Measurements from ENCODE around the gene POLR3B. TPM values are rescaled to one million over a fixed set of nuclear protein-coding genes. Genes with fewer than 3 reads are reported as not detected.

The POLR3B gene
- total RNA-seq, 1 experiment from 2014 or later, result 14.8 TPM

- Histone ChIP-seq H3K4me3 (ENCODE audit: low read depth, low read length, poor library complexity, severe bottlenecking) (no peak overlapping the region), H3K9me3 (ENCODE audit: low read depth, low read length, poor library complexity, severe bottlenecking) (no peaks in the 10 kb centered on the region), H3K27me3 (replicated peaks; ENCODE audit: insufficient read depth, low read depth, low read length, poor library complexity) (no peaks in the 10 kb centered on the region), H3K36me3 (ENCODE audit: insufficient read depth, low read length, poor library complexity, severe bottlenecking) (no peaks in the 10 kb centered on the region), H3K27ac (ENCODE audit: low read depth, low read length, poor library complexity, severe bottlenecking) (no peak overlapping the region), H3K4me1 (ENCODE audit: insufficient read depth, low read length, poor library complexity, severe bottlenecking) (no peaks in the 10 kb centered on the region)
- intact Hi-C loops (cut with micrococcal nuclease; ENCODE audit: unreplicated experiment), result no loop called here
- ChIA-PET POLR2A (ENCODE audit: low non-redundant PET) (no interaction called here), CTCF (no interaction called here)
- no TSS peak for BruUV-seq (replicated peaks)
- no peak for DNase-seq (ENCODE audit: low spot score)
- TF ChIP-seq EZH2 (IDR thresholded peaks at IDR 0.05; ENCODE audit: borderline replicate concordance, low read depth, low read length, poor library complexity, severe bottlenecking) (no peak), CTCF (conservative IDR thresholded peaks at IDR 0.05; ENCODE audit: low read depth, low read length) (no peak)
Observed at GRCh38 chr12:106333010-106333409, 24.5 kb upstream of the POLR3B start.

GRCh38 chr12:106333756-106334155, 23.8 kb upstream of the POLR3B start:
- no peak for DNase-seq (ENCODE audit: low spot score)
- ChIA-PET CTCF (no interaction called here), POLR2A (ENCODE audit: low non-redundant PET) (no interaction called here)
- intact Hi-C loops (cut with micrococcal nuclease; ENCODE audit: unreplicated experiment), result no loop called here
- H3K36me3 ChIP-seq (ENCODE audit: insufficient read depth, low read length, poor library complexity, severe bottlenecking), result no peaks in the 10 kb centered on the region
- H3K27ac ChIP-seq (ENCODE audit: low read depth, low read length, poor library complexity, severe bottlenecking), result no peak overlapping the region
- no peaks in the 10 kb centered on the region for H3K9me3 ChIP-seq (ENCODE audit: low read depth, low read length, poor library complexity, severe bottlenecking)
- BruUV-seq (replicated peaks), result no TSS peak
- TF ChIP-seq EZH2 (IDR thresholded peaks at IDR 0.05; ENCODE audit: borderline replicate concordance, low read depth, low read length, poor library complexity, severe bottlenecking) (no peak), CTCF (conservative IDR thresholded peaks at IDR 0.05; ENCODE audit: low read depth, low read length) (no peak)
- no peak overlapping the region for H3K4me3 ChIP-seq (ENCODE audit: low read depth, low read length, poor library complexity, severe bottlenecking)
- no peaks in the 10 kb centered on the region for H3K27me3 ChIP-seq (replicated peaks; ENCODE audit: insufficient read depth, low read depth, low read length, poor library complexity)
- no peaks in the 10 kb centered on the region for H3K4me1 ChIP-seq (ENCODE audit: insufficient read depth, low read length, poor library complexity, severe bottlenecking)

GRCh38 chr12:106341086-106341877, 16.3 kb upstream of the POLR3B start:
- H3K4me3 ChIP-seq (ENCODE audit: low read depth, low read length, poor library complexity, severe bottlenecking), result no peak overlapping the region
- intact Hi-C loops (cut with micrococcal nuclease; ENCODE audit: unreplicated experiment), result no loop called here

More at GRCh38 chr12:106341086-106341877, 16.3 kb upstream of the POLR3B start:
- no peak for DNase-seq (ENCODE audit: low spot score)
- H3K27me3 ChIP-seq (replicated peaks; ENCODE audit: insufficient read depth, low read depth, low read length, poor library complexity), result no peaks in the 10 kb centered on the region
- BruUV-seq (replicated peaks), result no TSS peak
- TF ChIP-seq EZH2 (IDR thresholded peaks at IDR 0.05; ENCODE audit: borderline replicate concordance, low read depth, low read length, poor library complexity, severe bottlenecking) (no peak), CTCF (conservative IDR thresholded peaks at IDR 0.05; ENCODE audit: low read depth, low read length) (no peak)
- ChIA-PET POLR2A (ENCODE audit: low non-redundant PET) (no interaction called here), CTCF (no interaction called here)
- no peaks in the 10 kb centered on the region for H3K4me1 ChIP-seq (ENCODE audit: insufficient read depth, low read length, poor library complexity, severe bottlenecking)
- no peaks in the 10 kb centered on the region for H3K9me3 ChIP-seq (ENCODE audit: low read depth, low read length, poor library complexity, severe bottlenecking)
- no peak overlapping the region for H3K27ac ChIP-seq (ENCODE audit: low read depth, low read length, poor library complexity, severe bottlenecking)
- no peaks in the 10 kb centered on the region for H3K36me3 ChIP-seq (ENCODE audit: insufficient read depth, low read length, poor library complexity, severe bottlenecking)
